Endothelial cell of umbilical vein (primary cell): ENCODE results near the gene DEK.

Experiments
- CTCF ChIP-seq, 2 donors: IDR thresholded peaks; 1 replicate in 1 of 2; 2 replicates in 1 of 2; pipeline ENCODE4 v1.5.1; 2011; ENCODE audit warnings: low read length in 2 of 2, mild to moderate bottlenecking in 2 of 2, moderate library complexity in 2 of 2, control low read depth in 1 of 2, inconsistent platforms in 1 of 2, low read depth in 1 of 2; ENCODE audit not compliant: insufficient read depth in 1 of 2; ENCODE audit errors: extremely low read depth in 1 of 2
- EZH2 ChIP-seq: IDR thresholded peaks from 2 replicates; pipeline ENCODE4 v1.6.1; 2012; ENCODE audit warnings: borderline replicate concordance, low read depth, mild to moderate bottlenecking, moderate library complexity, low read length, inconsistent platforms; ENCODE audit not compliant: severe bottlenecking
- GATA2 ChIP-seq: IDR thresholded peaks from 2 replicates; pipeline ENCODE4 v1.7.0; 2011; ENCODE audit warnings: low read depth, mild to moderate bottlenecking, moderate library complexity, mixed read lengths, low read length; ENCODE audit not compliant: insufficient read length, insufficient read depth
- JUN ChIP-seq: IDR thresholded peaks from 2 replicates; pipeline ENCODE4 v1.6.1; 2011; ENCODE audit warnings: borderline replicate concordance, low read depth; ENCODE audit not compliant: insufficient read length, insufficient read depth
- MAX ChIP-seq: IDR thresholded peaks from 2 replicates; pipeline ENCODE4 v1.6.1; 2011; ENCODE audit not compliant: insufficient read depth, insufficient read length
- POLR2A ChIP-seq: IDR thresholded peaks from 2 replicates; pipeline ENCODE4 v1.6.1; 2012; ENCODE audit warnings: low read depth, mild to moderate bottlenecking, control low read depth, low read length
- POLR2AphosphoS5 ChIP-seq: IDR thresholded peaks from 2 replicates; pipeline ENCODE4 v1.6.1; 2012; ENCODE audit warnings: low read depth, mild to moderate bottlenecking, control low read depth, low read length, moderate library complexity; ENCODE audit not compliant: insufficient read depth

GRCh38 chr6:18215436-18215835 is 48.9 kb downstream of the DEK start:
- no peak for TF ChIP-seq CTCF (IDR thresholded peaks at IDR 0.05; ENCODE audit: extremely low read depth in 1 of 2, insufficient read depth in 1 of 2, low read depth in 1 of 2, low read length in 2 of 2)
- TF ChIP-seq MAX: no peak
- TF ChIP-seq JUN: no peak
- no peak for TF ChIP-seq EZH2
- no peak for TF ChIP-seq POLR2AphosphoS5
- no peak for TF ChIP-seq POLR2A
- TF ChIP-seq GATA2: no peak
